A549 (cell line): ENCODE measurements around the gene MED19. TPM values are rescaled to one million over a fixed set of nuclear protein-coding genes. Genes with fewer than 3 reads are reported as not detected.

ENCODE experiments used
- BCL3 ChIP-seq: fragments of >200 bp; sonication (Bioruptor Twin); formaldehyde crosslinking; IDR thresholded peaks from 3 replicates; pipeline ENCODE4 v1.6.1; 2016
- CBX8 ChIP-seq: fragments of 200-600 bp; sonication (generic); IDR thresholded peaks from 2 replicates; pipeline ENCODE4 v1.6.1; 2016
- CHD2 ChIP-seq: fragments of 150-350 bp; IDR thresholded peaks from 2 replicates; pipeline ENCODE4 v1.6.1; 2014; ENCODE audit warnings: low read length; ENCODE audit not compliant: partially characterized antibody
- CHD4 ChIP-seq: fragments of 200-600 bp; sonication (generic); IDR thresholded peaks from 2 replicates; pipeline ENCODE4 v1.6.1; 2016; ENCODE audit warnings: antibody characterized with exemption, mild to moderate bottlenecking, borderline replicate concordance
- CTCF ChIP-seq: fragments of >200 bp; sonication (Bioruptor Twin); formaldehyde crosslinking; IDR thresholded peaks from 3 replicates; pipeline ENCODE4 v1.5.1; 2016
- EHF ChIP-seq: fragments of 250-450 bp; sonication (Bioruptor Pico); IDR thresholded peaks from 2 replicates; pipeline ENCODE4 v1.5.0; 2020; ENCODE audit warnings: mild to moderate bottlenecking
- ELK1 ChIP-seq: fragments of 150-350 bp; IDR thresholded peaks from 2 replicates; pipeline ENCODE4 v1.6.1; 2014; ENCODE audit warnings: low read depth, mild to moderate bottlenecking, low read length
- EP300 ChIP-seq, 2 experiments: fragments of >200 bp; sonication (Bioruptor Twin); formaldehyde crosslinking; IDR thresholded peaks; 2 replicates in 1 of 2; 3 replicates in 1 of 2; pipeline ENCODE4 v1.6.1; 2016 to 2017
- FOSB ChIP-seq: fragments of 250-450 bp; sonication (Bioruptor Pico); IDR thresholded peaks from 2 replicates; pipeline ENCODE4 v1.5.0; 2020; ENCODE audit warnings: mild to moderate bottlenecking, moderate library complexity
- GATA3 ChIP-seq: IDR thresholded peaks from 2 replicates; pipeline ENCODE4 v1.6.1; 2012; ENCODE audit warnings: borderline replicate concordance
- HMGXB4 ChIP-seq: fragments of 250-450 bp; sonication (Bioruptor Pico); IDR thresholded peaks from 2 replicates; pipeline ENCODE4 v1.5.0; 2021; ENCODE audit warnings: mild to moderate bottlenecking, moderate library complexity, borderline replicate concordance
- HOXB13 ChIP-seq: fragments of 250-450 bp; sonication (Bioruptor Pico); IDR thresholded peaks from 2 replicates; pipeline ENCODE4 v1.5.0; 2020; ENCODE audit warnings: low read depth, mild to moderate bottlenecking, moderate library complexity
- HOXB5 ChIP-seq: fragments of 250-450 bp; sonication (Bioruptor Pico); IDR thresholded peaks from 2 replicates; pipeline ENCODE4 v1.5.0; 2020; ENCODE audit warnings: mild to moderate bottlenecking, moderate library complexity
- JUNB ChIP-seq: fragments of >200 bp; sonication (Bioruptor Twin); formaldehyde crosslinking; IDR thresholded peaks from 2 replicates; pipeline ENCODE4 v1.6.1; 2016
- KDM5A ChIP-seq: fragments of 200-600 bp; sonication (generic); IDR thresholded peaks from 2 replicates; pipeline ENCODE4 v1.6.1; 2016; ENCODE audit warnings: antibody characterized with exemption, mild to moderate bottlenecking
- MAX ChIP-seq: IDR thresholded peaks from 2 replicates; pipeline ENCODE4 v1.6.1; 2012
- MAZ ChIP-seq: fragments of 150-350 bp; IDR thresholded peaks from 2 replicates; pipeline ENCODE4 v1.6.1; 2014; ENCODE audit warnings: antibody characterized with exemption, low read depth, low read length, borderline replicate concordance
- NFE2L2 ChIP-seq: fragments of 150-350 bp; conservative IDR thresholded peaks from 2 replicates; pipeline ENCODE4 v1.6.1; 2014; ENCODE audit warnings: low read length
- NR3C1 ChIP-seq: fragments of >200 bp; sonication (Bioruptor Twin); formaldehyde crosslinking; IDR thresholded peaks from 3 replicates; pipeline ENCODE4 v1.6.1; 2017
- PBX3 ChIP-seq: IDR thresholded peaks from 2 replicates; pipeline ENCODE4 v1.6.1; 2012
- POLR2AphosphoS2 ChIP-seq: conservative IDR thresholded peaks from 2 replicates; pipeline ENCODE4 v1.6.1; 2012; ENCODE audit warnings: low read length, improper control_type of control experiment, inconsistent platforms
- RAD21 ChIP-seq, 2 experiments: fragments of >200 bp in 1 of 2; sonication (Bioruptor Twin) in 1 of 2; formaldehyde crosslinking in 1 of 2; IDR thresholded peaks in 1 of 2; conservative IDR thresholded peaks in 1 of 2; 2 replicates in 1 of 2; 3 replicates in 1 of 2; pipeline ENCODE4 v1.6.1; 2012 to 2018; ENCODE audit warnings: inconsistent platforms in 1 of 2
- RCOR1 ChIP-seq: fragments of 150-350 bp; IDR thresholded peaks from 2 replicates; pipeline ENCODE4 v1.6.1; 2014; ENCODE audit warnings: antibody characterized with exemption, low read length, low read depth
- REST ChIP-seq: fragments of 200-600 bp; sonication (generic); IDR thresholded peaks from 2 replicates; pipeline ENCODE4 v1.6.1; 2016; ENCODE audit warnings: antibody characterized with exemption, mild to moderate bottlenecking, moderate library complexity
- RNF2 ChIP-seq: fragments of 200-600 bp; sonication (generic); IDR thresholded peaks from 2 replicates; pipeline ENCODE4 v1.6.1; 2016; ENCODE audit warnings: low read depth, mild to moderate bottlenecking, antibody characterized with exemption, moderate library complexity, borderline replicate concordance
- SMC3 ChIP-seq: fragments of >200 bp; sonication (Bioruptor Twin); formaldehyde crosslinking; IDR thresholded peaks from 3 replicates; pipeline ENCODE4 v1.6.1; 2018; ENCODE audit warnings: inconsistent platforms
- SREBF2 ChIP-seq: fragments of 450-650 bp; IDR thresholded peaks from 2 replicates; pipeline ENCODE4 v1.6.1; 2014; ENCODE audit warnings: mild to moderate bottlenecking, moderate library complexity
- TFCP2L1 ChIP-seq: fragments of 250-450 bp; sonication (Bioruptor Pico); IDR thresholded peaks from 2 replicates; pipeline ENCODE4 v1.5.0; 2021; ENCODE audit warnings: mild to moderate bottlenecking
- USF2 ChIP-seq: fragments of 450-650 bp; IDR thresholded peaks from 2 replicates; pipeline ENCODE4 v1.6.1; 2014; ENCODE audit warnings: antibody characterized with exemption
- ZSCAN20 ChIP-seq: fragments of 250-450 bp; sonication (Bioruptor Pico); IDR thresholded peaks from 2 replicates; pipeline ENCODE4 v1.8.0; 2022; ENCODE audit warnings: mild to moderate bottlenecking, moderate library complexity
- polyA plus RNA-seq, 4 experiments: library from polyadenylated mRNA; depleted of rRNA in 3 of 4; stranded (reverse); fragments of >200 nt; fragmentation: RNase III in 1 of 4; extraction: RNeasy Plus Mini Kit Qiagen cat#74134 plus additional on column Dnase treatment in 1 of 4; gene quantifications; 2 replicates in 3 of 4; 3 replicates in 1 of 4; pipeline ENCODE4 v1.2.3, GENCODE V29; 2011 to 2017

Gene MED19
- polyA plus RNA-seq, 2 of the 4 experiments (the other 2 are of a cell fraction) = 23.3 to 38.5 TPM

GRCh38 chr11:57657194-57658022, 54.6 kb downstream of the MED19 start, which contains the start of gene CLP1 (continued):
- TF ChIP-seq HOXB13 (CRISPR knock-in tag) = no peak
- no peak for TF ChIP-seq FOSB (CRISPR knock-in tag)
- no peak for TF ChIP-seq TFCP2L1
- no peak; the same call in 1 of the 2 replicates for TF ChIP-seq MAZ
- no peak for TF ChIP-seq GATA3
- TF ChIP-seq REST = peak; percentile 97
- no peak for TF ChIP-seq CBX8
- no peak for TF ChIP-seq EP300 (IDR thresholded peaks at IDR 0.05)
- 0 out of 2 replicates have a peak, but pooled peaks have one; percentile 47 for TF ChIP-seq KDM5A
- no peak for TF ChIP-seq POLR2AphosphoS2
- TF ChIP-seq PBX3 = peak; percentile 58; the same call in 1 of the 2 replicates
- TF ChIP-seq HMGXB4 (CRISPR knock-in tag) = no peak
- peak; percentile 85; the same call in 1 of the 2 replicates for TF ChIP-seq CHD4
- peak; percentile 96 for TF ChIP-seq MAX
- no peak for TF ChIP-seq RCOR1
- TF ChIP-seq SMC3 = no peak
- TF ChIP-seq RNF2 = no peak
- no peak for TF ChIP-seq EHF (CRISPR knock-in tag)
- TF ChIP-seq CHD2 = peak; percentile 92
- 0 out of 3 replicates have a peak, but pooled peaks have one; percentile 44 for TF ChIP-seq BCL3
- TF ChIP-seq USF2 = peak; percentile 51; the same call in 1 of the 2 replicates
- TF ChIP-seq RAD21 (conservative IDR thresholded peaks at IDR 0.05 in 1 of 2, IDR thresholded peaks at IDR 0.05 in 1 of 2) = no peak
- no peak for TF ChIP-seq JUNB
- TF ChIP-seq HOXB5 (CRISPR knock-in tag) = no peak
- no peak for TF ChIP-seq NR3C1
- no peak for TF ChIP-seq CTCF
- no peak for TF ChIP-seq SREBF2
- TF ChIP-seq ZSCAN20 (CRISPR knock-in tag) = no peak
- TF ChIP-seq NFE2L2 = no peak
- TF ChIP-seq ELK1 = no peak
